Hepatocyte (in vitro differentiated cells): ENCODE results near the gene CSNK1D. TPM values are rescaled to one million over a fixed set of nuclear protein-coding genes. Genes with fewer than 3 reads are reported as not detected.

ENCODE experiments used
- DNase-seq: peaks from one replicate; pipeline ENCODE4 v3.0.0-alpha.2; 2016; ENCODE audit warnings: low spot score
- H2AFZ ChIP-seq: fragments of 200-600 bp; sonication (generic); 2 replicates; pipeline ENCODE4 v1.6.0; 2016; ENCODE audit warnings: antibody characterized with exemption, mild to moderate bottlenecking
- H3K27ac ChIP-seq: fragments of 200-600 bp; sonication (generic); 2 replicates; pipeline ENCODE4 v1.5.1; 2016; ENCODE audit warnings: mild to moderate bottlenecking
- H3K27me3 ChIP-seq: fragments of 200-600 bp; sonication (generic); 2 replicates; pipeline ENCODE4 v1.6.1; 2016
- H3K36me3 ChIP-seq: fragments of 200-600 bp; sonication (generic); replicated peaks from 2 replicates; pipeline ENCODE4 v1.5.1; 2016; ENCODE audit warnings: low read depth; ENCODE audit not compliant: insufficient read depth
- H3K4me1 ChIP-seq: fragments of 200-600 bp; sonication (generic); 2 replicates; pipeline ENCODE4 v1.5.1; 2016; ENCODE audit warnings: mild to moderate bottlenecking, moderate library complexity; ENCODE audit not compliant: insufficient read depth
- H3K4me2 ChIP-seq: fragments of 200-600 bp; sonication (generic); 2 replicates; pipeline ENCODE4 v1.6.0; 2016
- H3K4me3 ChIP-seq: fragments of 200-600 bp; sonication (generic); 2 replicates; pipeline ENCODE4 v1.5.1; 2016; ENCODE audit warnings: mild to moderate bottlenecking
- H3K79me2 ChIP-seq: fragments of 200-600 bp; sonication (generic); 2 replicates; pipeline ENCODE4 v1.6.0; 2017; ENCODE audit warnings: mild to moderate bottlenecking
- H3K9me2 ChIP-seq: fragments of 200-600 bp; sonication (generic); replicated peaks from 2 replicates; pipeline ENCODE4 v1.6.0; 2017; ENCODE audit warnings: mild to moderate bottlenecking; ENCODE audit not compliant: insufficient read depth
- H3K9me3 ChIP-seq: fragments of 200-600 bp; sonication (generic); 2 replicates; pipeline ENCODE4 v1.5.1; 2016; ENCODE audit warnings: low read depth, mild to moderate bottlenecking
- H4K20me1 ChIP-seq: fragments of 200-600 bp; sonication (generic); 2 replicates; pipeline ENCODE4 v1.6.0; 2016; ENCODE audit warnings: mild to moderate bottlenecking; ENCODE audit not compliant: insufficient read depth, poor library complexity, severe bottlenecking
- CTCF ChIP-seq: fragments of 200-600 bp; sonication (generic); IDR thresholded peaks from 2 replicates; pipeline ENCODE4 v1.5.1; 2016; ENCODE audit warnings: antibody characterized with exemption, mild to moderate bottlenecking; ENCODE audit not compliant: poor library complexity
- EZH2 ChIP-seq: fragments of 200-600 bp; sonication (generic); IDR thresholded peaks from 2 replicates; pipeline ENCODE4 v1.6.1; 2016; ENCODE audit warnings: antibody characterized with exemption, mild to moderate bottlenecking, borderline replicate concordance
- EZH2phosphoT487 ChIP-seq: fragments of 200-600 bp; sonication (generic); IDR thresholded peaks from one replicate; pipeline ENCODE4 v1.6.1; 2018; ENCODE audit warnings: antibody characterized with exemption, mild to moderate bottlenecking, low read depth, moderate library complexity; ENCODE audit not compliant: unreplicated experiment, severe bottlenecking
- WGBS: methylation state at CpG from one replicate; pipeline ENCODE4 v1.1.6; 2016; ENCODE audit warnings: low lambda C conversion rate; ENCODE audit errors: missing lambda C conversion rate; 5-methylcytosine and 5-hydroxymethylcytosine counted together
- polyA plus RNA-seq: library from polyadenylated mRNA; unstranded; fragments of >200 nt; fragmentation: Nextera tagmentation; extraction: Ambion mirVana; gene quantifications from 2 replicates; pipeline ENCODE4 v1.2.1, GENCODE V29; 2016
- total RNA-seq: library from RNA; depleted of rRNA; stranded (reverse); fragments of >200 nt; gene quantifications from 2 replicates; pipeline ENCODE4 v1.2.3, GENCODE V29; 2014

Gene CSNK1D
- total and polyA plus RNA-seq, 2 experiments from 2014 or later = 72.5 to 152 TPM

GRCh38 chr17:82205720-82206508 is 67.6 kb downstream of the CSNK1D start:
- Histone ChIP-seq H3K9me2 (no peaks in the 10 kb centered on the region), H3K4me1 (peaks cover 8% of the 10 kb centered on the region)
- DNase-seq = peak; percentile 94

DNA sequence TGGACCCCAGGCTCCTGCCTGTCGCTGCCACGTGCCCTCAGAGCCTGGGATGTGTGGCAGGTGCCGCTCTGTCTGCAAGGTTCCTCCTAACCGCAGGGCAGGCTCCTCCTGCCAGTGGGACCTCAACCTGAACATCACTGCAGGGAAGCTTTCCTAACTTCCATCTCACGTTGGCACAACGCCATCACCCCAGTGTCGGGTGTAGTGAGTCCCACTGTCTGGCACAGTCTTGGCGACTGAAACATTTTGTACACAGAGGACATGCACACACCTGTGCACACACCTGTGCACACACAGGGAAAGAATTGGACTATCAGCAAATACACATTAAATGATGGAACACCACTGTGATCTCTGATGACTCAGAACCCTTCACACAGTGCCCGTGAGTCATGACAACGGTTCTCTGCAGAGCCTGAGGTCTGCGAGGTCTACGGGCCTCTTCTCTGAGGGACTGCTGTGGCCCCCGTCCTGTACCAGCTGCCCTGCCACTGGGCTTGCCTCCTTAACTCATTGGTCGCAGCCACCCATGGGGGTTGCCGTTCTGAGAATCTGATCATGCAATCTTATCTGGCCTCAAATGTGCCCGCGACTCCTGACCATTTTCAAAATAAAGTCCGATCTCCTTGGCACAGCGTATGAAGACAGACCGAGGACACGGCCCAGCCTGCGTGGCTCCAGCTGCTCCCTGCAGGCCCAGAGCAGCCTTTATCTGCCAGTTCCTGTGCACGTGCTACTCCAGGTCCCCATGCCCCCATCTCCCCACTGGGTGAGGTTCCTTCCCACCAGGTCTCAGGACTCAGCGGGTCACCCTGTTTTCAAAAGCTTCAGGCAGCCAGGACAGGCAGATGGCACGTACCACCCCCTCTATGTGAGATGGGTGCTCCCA is 68.4 kb downstream of the CSNK1D start:
- peaks cover 8% of the 10 kb centered on the region for H3K4me1 ChIP-seq

More at GRCh38 chr17:82205720-82206508, 67.6 kb downstream of the CSNK1D start:
- Histone ChIP-seq H3K27me3 (no peaks in the 10 kb centered on the region), H3K9me3 (no peaks in the 10 kb centered on the region), H3K36me3 (no peaks in the 10 kb centered on the region), H4K20me1 (no peaks in the 10 kb centered on the region), H3K79me2 (peaks cover under 1% of the 10 kb centered on the region), H3K4me2 (peak overlapping the region; percentile 65), H3K27ac (peak overlapping the region; percentile 91), H2AFZ (peak overlapping the region; percentile 58), H3K4me3 (no peak overlapping the region)
- WGBS = 19% methylated on average over 21 of the region's 21 CpGs
- TF ChIP-seq CTCF (peak; percentile 86), EZH2phosphoT487 (no peak)

DNA sequence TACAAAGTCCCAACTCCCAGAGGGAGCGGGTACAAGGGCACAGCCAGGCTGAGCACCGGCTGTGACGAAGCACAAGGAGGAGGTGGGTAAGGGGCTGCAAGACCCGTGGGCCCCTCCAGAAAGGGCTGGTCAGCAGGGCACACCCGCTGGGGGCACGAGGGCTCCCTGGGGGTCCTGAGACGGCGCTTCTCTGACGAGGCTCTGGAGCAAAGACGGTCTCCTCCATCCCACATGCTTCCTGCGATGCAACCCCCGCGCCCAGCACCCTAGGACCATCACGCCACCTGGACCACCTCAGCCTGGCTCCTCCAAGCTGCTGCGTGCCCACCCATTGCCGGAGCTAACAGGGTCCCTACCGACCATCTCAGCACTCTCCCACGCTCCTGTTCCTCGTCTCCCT is 69.6 kb downstream of the CSNK1D start:
- Histone ChIP-seq H4K20me1 (no peaks in the 10 kb centered on the region), H3K4me3 (no peak overlapping the region), H3K27me3 (no peaks in the 10 kb centered on the region), H3K36me3 (no peaks in the 10 kb centered on the region), H3K4me2 (no peak overlapping the region), H3K4me1 (peaks cover 8% of the 10 kb centered on the region), H3K79me2 (no peaks in the 10 kb centered on the region), H2AFZ (no peak overlapping the region), H3K27ac (no peak overlapping the region), H3K9me3 (no peaks in the 10 kb centered on the region), H3K9me2 (no peaks in the 10 kb centered on the region)
- DNase-seq = no peak
- TF ChIP-seq EZH2phosphoT487 (no peak), EZH2 (no peak)
- 97% methylated on average over 18 of the region's 19 CpGs for WGBS

More for the DNA sequence above, 68.4 kb downstream of the CSNK1D start:
- Histone ChIP-seq H2AFZ (no peak overlapping the region), H3K4me3 (no peak overlapping the region), H4K20me1 (no peaks in the 10 kb centered on the region), H3K9me2 (no peaks in the 10 kb centered on the region), H3K36me3 (no peaks in the 10 kb centered on the region), H3K79me2 (no peaks in the 10 kb centered on the region), H3K4me2 (peak overlapping the region; percentile 65), H3K27me3 (no peaks in the 10 kb centered on the region), H3K9me3 (no peaks in the 10 kb centered on the region), H3K27ac (peak overlapping the region; percentile 91)
- WGBS = 77% methylated on average over 25 of the region's 25 CpGs
- DNase-seq = peak; percentile 60
- no peak for TF ChIP-seq EZH2
- no peak for TF ChIP-seq CTCF
- TF ChIP-seq EZH2phosphoT487 = no peak
